ENCODE results near the gene PCDHB9. TPM values are rescaled to one million over a fixed set of nuclear protein-coding genes. Genes with fewer than 3 reads are reported as not detected.

The PCDHB9 gene
- total and polyA plus RNA-seq, 2 donors (not counting 1 experiment from before 2014, with no cell fraction given) = 0.12 TPM

GRCh38 chr5:141196363-141196762, 9.4 kb downstream of the PCDHB9 start:
- intact Hi-C loops (cut with micrococcal nuclease) = no loop called here
- CTCF ChIA-PET = no interaction called here
- H3K27me3 Mint-ChIP-seq = peaks cover 19% of the 10 kb centered on the region

More at GRCh38 chr5:141196363-141196762, 9.4 kb downstream of the PCDHB9 start:
- no peak overlapping the region for H2AFZ ChIP-seq (ENCODE audit: insufficient read depth, low read depth, low read length, poor library complexity, severe bottlenecking)
- H3K9ac ChIP-seq (ENCODE audit: low read length) = no peak overlapping the region
- ATAC-seq (ENCODE audit: low read depth) (no peak), DNase-seq (no peak)
- H3K4me1 ChIP-seq (ENCODE audit: control insufficient read depth in 2 of 2, insufficient read depth in 2 of 2, low read length in 2 of 2) = no peaks in the 10 kb centered on the region
- no peak overlapping the region for H3K4me2 ChIP-seq (replicated peaks; ENCODE audit: low read depth, low read length, poor library complexity, severe bottlenecking)
- peaks cover 4 to 19% (median 19%) of the 10 kb centered on the region in 3 donors for H3K9me3 ChIP-seq (ENCODE audit: control extremely low read depth in 1 of 3, control insufficient read depth in 2 of 3, insufficient read depth in 1 of 3, low read length in 2 of 3)
- H3K36me3 ChIP-seq (replicated peaks in 1 of 2; ENCODE audit: control extremely low read depth in 1 of 2, control insufficient read depth in 1 of 2, extremely low read depth in 1 of 2, insufficient read depth in 2 of 2, low read length in 1 of 2) = no peaks in the 10 kb centered on the region
- Mint-ChIP-seq H3K9me3 (ENCODE audit: insufficient read depth) (peaks cover 9% of the 10 kb centered on the region), H3K4me3 (no peak overlapping the region), H3K27ac (no peak overlapping the region), H3K4me1 (no peaks in the 10 kb centered on the region)
- H3K27ac ChIP-seq (ENCODE audit: low read length in 2 of 2) = no peak overlapping the region
- TF ChIP-seq CTCF (IDR thresholded peaks at IDR 0.05) = no peak
- TF ChIP-seq EZH2 (IDR thresholded peaks at IDR 0.05; ENCODE audit: borderline replicate concordance, insufficient read depth, low read depth, low read length, poor library complexity, severe bottlenecking) = no peak
- peaks cover 0 to 8% (median 4%) of the 10 kb centered on the region in 4 experiments for H3K27me3 ChIP-seq (replicated peaks in 1 of 4; ENCODE audit: control extremely low read depth in 1 of 4, control insufficient read depth in 3 of 4, insufficient read depth in 4 of 4, low read length in 3 of 4)
- POLR2A ChIA-PET = no interaction called here
- H4K20me1 ChIP-seq (ENCODE audit: control insufficient read depth, insufficient read depth, low read length, poor library complexity, severe bottlenecking) = no peaks in the 10 kb centered on the region
- WGBS (ENCODE audit: insufficient coverage) = no CpG with 5 or more reads among the region's 3 CpGs
- H3K4me3 ChIP-seq (ENCODE audit: control extremely low read depth in 1 of 5, extremely low read depth in 1 of 5, insufficient read depth in 1 of 5, low read depth in 2 of 5, low read length in 4 of 5) = no peak overlapping the region
- H3K79me2 ChIP-seq (ENCODE audit: control insufficient read depth, insufficient read depth, low read length) = no peaks in the 10 kb centered on the region

Data from B cell (primary cell).